ENCODE data around the gene ADPRHL1. TPM values are rescaled to one million over a fixed set of nuclear protein-coding genes. Genes with fewer than 3 reads are reported as not detected.
A peak's percentile ranks its signal among the peaks of the same experiment; 100 is the strongest.

ADPRHL1 gene
- total RNA-seq (ENCODE audit: low replicate concordance), result 0.22 and 0.43 TPM in 2 replicates

GRCh38 chr13:113452942-113453901, at the start of gene ADPRHL1:
TSS of gene ADPRHL1 (minus strand) at chr13:113453488. CDS start at chr13:113453437, 51 bp downstream.
- Mint-ChIP-seq H3K27ac (peak within 1 kb of the TSS; percentile 57), H3K27me3 (ENCODE audit: insufficient read depth, low read depth) (peaks cover 2% of the 10 kb centered on the region), H3K9me3 (no peaks in the 10 kb centered on the region), H3K4me3 (no peak within 1 kb of the TSS), H3K4me1 (peaks cover 11% of the 10 kb centered on the region), H3K36me3 (peaks cover 17% of the 10 kb centered on the region)
- no peaks in the 10 kb centered on the region for H3K9me3 ChIP-seq (ENCODE audit: low read depth)
- no peak within 1 kb of the TSS for H3K27ac ChIP-seq
- no peak for DNase-seq (ENCODE audit: low spot score)
- H3F3A ChIP-seq (ENCODE audit: low read depth), result no peaks in the 10 kb centered on the region
- H2AFZ ChIP-seq (replicated peaks), result no peak within 1 kb of the TSS
- TF ChIP-seq CTCF (IDR thresholded peaks at IDR 0.05) (no peak), EZH2phosphoT487 (IDR thresholded peaks at IDR 0.05) (no peak), EZH2 (IDR thresholded peaks at IDR 0.05) (no peak)
- no peak within 1 kb of the TSS for H3K9ac ChIP-seq
- H3K79me2 ChIP-seq (ENCODE audit: low read depth), result no peaks in the 10 kb centered on the region
- no peak within 1 kb of the TSS for H3K4me2 ChIP-seq
- no peaks in the 10 kb centered on the region for H3K27me3 ChIP-seq
- no peak within 1 kb of the TSS for H3K4me3 ChIP-seq
- no peaks in the 10 kb centered on the region for H3K4me1 ChIP-seq
- H4K20me1 ChIP-seq (ENCODE audit: low read depth), result no peaks in the 10 kb centered on the region
- no peaks in the 10 kb centered on the region for H3K36me3 ChIP-seq

GRCh38 chr13:113502686-113503085, 49.4 kb upstream of the ADPRHL1 start:
- no peaks in the 10 kb centered on the region for H3K79me2 ChIP-seq (ENCODE audit: low read depth)
- H3K9me3 ChIP-seq (ENCODE audit: low read depth), result no peaks in the 10 kb centered on the region
- Mint-ChIP-seq H3K4me1 (no peaks in the 10 kb centered on the region), H3K36me3 (peaks cover 12% of the 10 kb centered on the region), H3K9me3 (no peaks in the 10 kb centered on the region), H3K4me3 (no peak overlapping the region), H3K27me3 (ENCODE audit: insufficient read depth, low read depth) (no peaks in the 10 kb centered on the region), H3K27ac (no peak overlapping the region)
- TF ChIP-seq EZH2phosphoT487 (IDR thresholded peaks at IDR 0.05) (no peak), CTCF (IDR thresholded peaks at IDR 0.05) (no peak), EZH2 (IDR thresholded peaks at IDR 0.05) (no peak)
- H3K4me1 ChIP-seq, result no peaks in the 10 kb centered on the region
- no peak overlapping the region for H3K4me2 ChIP-seq
- H2AFZ ChIP-seq (replicated peaks), result no peak overlapping the region
- H3K36me3 ChIP-seq, result peaks cover 4% of the 10 kb centered on the region
- no peaks in the 10 kb centered on the region for H3F3A ChIP-seq (ENCODE audit: low read depth)
- H3K4me3 ChIP-seq, result no peak overlapping the region
- H3K9ac ChIP-seq, result no peak overlapping the region
- H3K27me3 ChIP-seq, result no peaks in the 10 kb centered on the region
- no peak overlapping the region for H3K27ac ChIP-seq
- H4K20me1 ChIP-seq (ENCODE audit: low read depth), result no peaks in the 10 kb centered on the region
- no peak for DNase-seq (ENCODE audit: low spot score)

GRCh38 chr13:113500530-113501265, 47.4 kb upstream of the ADPRHL1 start:
- peaks cover 12% of the 10 kb centered on the region for H3K79me2 ChIP-seq (ENCODE audit: low read depth)

More at GRCh38 chr13:113500530-113501265, 47.4 kb upstream of the ADPRHL1 start:
- no peaks in the 10 kb centered on the region for H3K27me3 Mint-ChIP-seq (ENCODE audit: insufficient read depth, low read depth)
- Histone ChIP-seq H3K9me3 (ENCODE audit: low read depth) (no peaks in the 10 kb centered on the region), H3F3A (ENCODE audit: low read depth) (peaks cover 3% of the 10 kb centered on the region), H3K27me3 (no peaks in the 10 kb centered on the region), H3K4me1 (peaks cover 7% of the 10 kb centered on the region), H3K9ac (no peak overlapping the region), H3K4me2 (no peak overlapping the region), H3K36me3 (peaks cover 8% of the 10 kb centered on the region), H3K27ac (no peak overlapping the region), H2AFZ (replicated peaks) (no peak overlapping the region), H3K4me3 (no peak overlapping the region), H4K20me1 (ENCODE audit: low read depth) (peaks cover 16% of the 10 kb centered on the region)
- no peak for DNase-seq (ENCODE audit: low spot score)
- H3K4me1 Mint-ChIP-seq, result peaks cover 9% of the 10 kb centered on the region
- TF ChIP-seq EZH2phosphoT487 (IDR thresholded peaks at IDR 0.05), result no peak
- no peak for TF ChIP-seq EZH2 (IDR thresholded peaks at IDR 0.05)
- no peak for TF ChIP-seq CTCF (IDR thresholded peaks at IDR 0.05)
- H3K27ac Mint-ChIP-seq, result no peak overlapping the region
- peaks cover 18% of the 10 kb centered on the region for H3K36me3 Mint-ChIP-seq
- no peaks in the 10 kb centered on the region for H3K9me3 Mint-ChIP-seq
- no peak overlapping the region for H3K4me3 Mint-ChIP-seq
